ENCODE results near the gene NTRK2. TPM values are rescaled to one million over a fixed set of nuclear protein-coding genes. Genes with fewer than 3 reads are reported as not detected.

Gene NTRK2
- total and polyA plus RNA-seq, 10 of the 15 experiments (the other 5 are each of a cell fraction or from before 2014, with no cell fraction given), result 0.42 to 4.6 (median 0.65) TPM

DNA sequence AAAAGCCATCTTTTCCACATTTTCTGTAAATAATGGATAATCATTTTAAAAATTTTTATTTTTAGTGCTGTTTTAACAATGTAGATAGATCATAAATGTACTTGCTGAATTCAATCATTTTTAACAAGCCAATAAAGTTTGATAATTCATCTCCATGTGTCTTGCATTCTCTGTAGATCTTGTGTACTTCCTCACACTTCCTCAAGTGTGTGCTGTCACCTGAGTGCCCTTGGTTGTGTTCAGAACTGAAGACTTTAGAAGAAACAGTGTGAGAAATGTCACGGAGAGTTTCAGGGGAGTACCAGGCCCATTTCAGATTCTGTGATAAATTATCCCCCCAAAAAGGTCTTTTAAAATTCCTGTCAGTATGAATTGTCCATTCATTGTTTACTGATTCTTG, 146.0 kb downstream of the NTRK2 start:
- FAIRE-seq, result no peak
- Histone ChIP-seq H3K4me3 (no peak overlapping the region), H3K4me1 (ENCODE audit: control insufficient read depth, insufficient read depth, low read length) (no peaks in the 10 kb centered on the region), H2AFZ (ENCODE audit: control insufficient read depth, low read depth, low read length) (no peak overlapping the region), H4K20me1 (ENCODE audit: control insufficient read depth, insufficient read depth) (no peaks in the 10 kb centered on the region), H3K36me3 (ENCODE audit: control insufficient read depth in 2 of 2, insufficient read depth in 2 of 2, low read length in 1 of 2) (no peaks in the 10 kb centered on the region; a peak in 1 of 4 replicates), H3K9me3 (replicated peaks; ENCODE audit: control insufficient read depth, insufficient read depth, low read length) (no peaks in the 10 kb centered on the region), H3K9ac (ENCODE audit: control insufficient read depth, insufficient read depth, low read length) (no peak overlapping the region), H3K79me2 (ENCODE audit: control insufficient read depth, insufficient read depth, low read length) (no peaks in the 10 kb centered on the region), H3K27me3 (replicated peaks in 1 of 2; ENCODE audit: control insufficient read depth in 2 of 2, insufficient read depth in 2 of 2, low read length in 1 of 2) (no peaks in the 10 kb centered on the region; a peak in 1 of 4 replicates), H3K27ac (ENCODE audit: control insufficient read depth, insufficient read depth) (no peak overlapping the region), H3K4me2 (ENCODE audit: control insufficient read depth, insufficient read depth) (no peak overlapping the region)
- RAD21 ChIA-PET (ENCODE audit: unreplicated experiment), result no interaction called here
- CTCF ChIA-PET, result no interaction called here
- intact Hi-C loops (cut with micrococcal nuclease; ENCODE audit: unreplicated experiment), result no loop called here
- BruUV-seq (replicated peaks), result no TSS peak
- no peak for ATAC-seq
- SMC1A ChIA-PET (ENCODE audit: uncharacterized antibody, unreplicated experiment), result interaction anchor here (1.2 kb wide), 1 partner anchor 15 kb away, joined by 3 read pairs; no protein-coding TSS in a partner anchor
- 0% methylated on average over 1 of the region's 1 CpG for WGBS (ENCODE audit: insufficient coverage, insufficient replicate concordance, low lambda C conversion rate, missing lambda C conversion rate)
- POLR2A ChIA-PET, result no interaction called here
- DNase-seq (ENCODE audit: low read depth, low spot score), result no peak
- in situ Hi-C loops (cut with MboI), result no loop called here
- TF ChIP-seq POLR2AphosphoS2 (IDR thresholded peaks at IDR 0.05; ENCODE audit: low read depth, low read length), result no peak
- TF ChIP-seq, protein P1, sequence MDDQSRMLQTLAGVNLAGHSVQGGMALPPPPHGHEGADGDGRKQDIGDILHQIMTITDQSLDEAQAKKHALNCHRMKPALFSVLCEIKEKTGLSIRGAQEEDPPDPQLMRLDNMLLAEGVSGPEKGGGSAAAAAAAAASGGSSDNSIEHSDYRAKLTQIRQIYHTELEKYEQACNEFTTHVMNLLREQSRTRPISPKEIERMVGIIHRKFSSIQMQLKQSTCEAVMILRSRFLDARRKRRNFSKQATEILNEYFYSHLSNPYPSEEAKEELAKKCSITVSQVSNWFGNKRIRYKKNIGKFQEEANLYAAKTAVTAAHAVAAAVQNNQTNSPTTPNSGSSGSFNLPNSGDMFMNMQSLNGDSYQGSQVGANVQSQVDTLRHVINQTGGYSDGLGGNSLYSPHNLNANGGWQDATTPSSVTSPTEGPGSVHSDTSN (IDR thresholded peaks at IDR 0.05; ENCODE audit: insufficient replicate concordance, low read depth, low read length), result no peak
- TF ChIP-seq, protein P2, sequence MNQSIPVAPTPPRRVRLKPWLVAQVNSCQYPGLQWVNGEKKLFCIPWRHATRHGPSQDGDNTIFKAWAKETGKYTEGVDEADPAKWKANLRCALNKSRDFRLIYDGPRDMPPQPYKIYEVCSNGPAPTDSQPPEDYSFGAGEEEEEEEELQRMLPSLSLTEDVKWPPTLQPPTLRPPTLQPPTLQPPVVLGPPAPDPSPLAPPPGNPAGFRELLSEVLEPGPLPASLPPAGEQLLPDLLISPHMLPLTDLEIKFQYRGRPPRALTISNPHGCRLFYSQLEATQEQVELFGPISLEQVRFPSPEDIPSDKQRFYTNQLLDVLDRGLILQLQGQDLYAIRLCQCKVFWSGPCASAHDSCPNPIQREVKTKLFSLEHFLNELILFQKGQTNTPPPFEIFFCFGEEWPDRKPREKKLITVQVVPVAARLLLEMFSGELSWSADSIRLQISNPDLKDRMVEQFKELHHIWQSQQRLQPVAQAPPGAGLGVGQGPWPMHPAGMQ (IDR thresholded peaks at IDR 0.05; ENCODE audit: borderline replicate concordance), result no peak
- TF ChIP-seq, protein P3, sequence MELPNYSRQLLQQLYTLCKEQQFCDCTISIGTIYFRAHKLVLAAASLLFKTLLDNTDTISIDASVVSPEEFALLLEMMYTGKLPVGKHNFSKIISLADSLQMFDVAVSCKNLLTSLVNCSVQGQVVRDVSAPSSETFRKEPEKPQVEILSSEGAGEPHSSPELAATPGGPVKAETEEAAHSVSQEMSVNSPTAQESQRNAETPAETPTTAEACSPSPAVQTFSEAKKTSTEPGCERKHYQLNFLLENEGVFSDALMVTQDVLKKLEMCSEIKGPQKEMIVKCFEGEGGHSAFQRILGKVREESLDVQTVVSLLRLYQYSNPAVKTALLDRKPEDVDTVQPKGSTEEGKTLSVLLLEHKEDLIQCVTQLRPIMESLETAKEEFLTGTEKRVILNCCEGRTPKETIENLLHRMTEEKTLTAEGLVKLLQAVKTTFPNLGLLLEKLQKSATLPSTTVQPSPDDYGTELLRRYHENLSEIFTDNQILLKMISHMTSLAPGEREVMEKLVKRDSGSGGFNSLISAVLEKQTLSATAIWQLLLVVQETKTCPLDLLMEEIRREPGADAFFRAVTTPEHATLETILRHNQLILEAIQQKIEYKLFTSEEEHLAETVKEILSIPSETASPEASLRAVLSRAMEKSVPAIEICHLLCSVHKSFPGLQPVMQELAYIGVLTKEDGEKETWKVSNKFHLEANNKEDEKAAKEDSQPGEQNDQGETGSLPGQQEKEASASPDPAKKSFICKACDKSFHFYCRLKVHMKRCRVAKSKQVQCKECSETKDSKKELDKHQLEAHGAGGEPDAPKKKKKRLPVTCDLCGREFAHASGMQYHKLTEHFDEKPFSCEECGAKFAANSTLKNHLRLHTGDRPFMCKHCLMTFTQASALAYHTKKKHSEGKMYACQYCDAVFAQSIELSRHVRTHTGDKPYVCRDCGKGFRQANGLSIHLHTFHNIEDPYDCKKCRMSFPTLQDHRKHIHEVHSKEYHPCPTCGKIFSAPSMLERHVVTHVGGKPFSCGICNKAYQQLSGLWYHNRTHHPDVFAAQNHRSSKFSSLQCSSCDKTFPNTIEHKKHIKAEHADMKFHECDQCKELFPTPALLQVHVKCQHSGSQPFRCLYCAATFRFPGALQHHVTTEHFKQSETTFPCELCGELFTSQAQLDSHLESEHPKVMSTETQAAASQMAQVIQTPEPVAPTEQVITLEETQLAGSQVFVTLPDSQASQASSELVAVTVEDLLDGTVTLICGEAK (IDR thresholded peaks at IDR 0.05; ENCODE audit: borderline replicate concordance), result no peak
- no peak for TF ChIP-seq MYB (IDR thresholded peaks at IDR 0.05; ENCODE audit: borderline replicate concordance, low read depth, low read length)
- TF ChIP-seq TARDBP (IDR thresholded peaks at IDR 0.05; ENCODE audit: borderline replicate concordance), result no peak
- no peak for TF ChIP-seq ZNF384 (IDR thresholded peaks at IDR 0.05; ENCODE audit: borderline replicate concordance, low read depth, low read length)
- no peak for TF ChIP-seq NR2C2 (IDR thresholded peaks at IDR 0.05; ENCODE audit: borderline replicate concordance, control insufficient read depth, insufficient read length, low read depth)
- TF ChIP-seq, protein P4, sequence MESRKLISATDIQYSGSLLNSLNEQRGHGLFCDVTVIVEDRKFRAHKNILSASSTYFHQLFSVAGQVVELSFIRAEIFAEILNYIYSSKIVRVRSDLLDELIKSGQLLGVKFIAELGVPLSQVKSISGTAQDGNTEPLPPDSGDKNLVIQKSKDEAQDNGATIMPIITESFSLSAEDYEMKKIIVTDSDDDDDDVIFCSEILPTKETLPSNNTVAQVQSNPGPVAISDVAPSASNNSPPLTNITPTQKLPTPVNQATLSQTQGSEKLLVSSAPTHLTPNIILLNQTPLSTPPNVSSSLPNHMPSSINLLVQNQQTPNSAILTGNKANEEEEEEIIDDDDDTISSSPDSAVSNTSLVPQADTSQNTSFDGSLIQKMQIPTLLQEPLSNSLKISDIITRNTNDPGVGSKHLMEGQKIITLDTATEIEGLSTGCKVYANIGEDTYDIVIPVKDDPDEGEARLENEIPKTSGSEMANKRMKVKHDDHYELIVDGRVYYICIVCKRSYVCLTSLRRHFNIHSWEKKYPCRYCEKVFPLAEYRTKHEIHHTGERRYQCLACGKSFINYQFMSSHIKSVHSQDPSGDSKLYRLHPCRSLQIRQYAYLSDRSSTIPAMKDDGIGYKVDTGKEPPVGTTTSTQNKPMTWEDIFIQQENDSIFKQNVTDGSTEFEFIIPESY (IDR thresholded peaks at IDR 0.05), result no peak
- no peak for TF ChIP-seq CHD1 (IDR thresholded peaks at IDR 0.05; ENCODE audit: low read depth, low read length)
